GM12878 (cell line): Measurements from ENCODE around the gene DHRS12. TPM values are rescaled to one million over a fixed set of nuclear protein-coding genes. Genes with fewer than 3 reads are reported as not detected.

Experiments
- KAT2A ChIP-seq: conservative IDR thresholded peaks from 2 replicates; pipeline ENCODE4 v1.6.1; 2011; ENCODE audit warnings: low read depth, low read length; ENCODE audit not compliant: control insufficient read depth
- MTA3 ChIP-seq: IDR thresholded peaks from 2 replicates; pipeline ENCODE4 v1.6.1; 2012; ENCODE audit warnings: low read length, inconsistent platforms, borderline replicate concordance
- SPI1 ChIP-seq: IDR thresholded peaks from 2 replicates; pipeline ENCODE4 v1.6.1; 2011; ENCODE audit warnings: low read depth, mild to moderate bottlenecking, low read length, moderate library complexity, borderline replicate concordance; ENCODE audit not compliant: insufficient read depth
- STAT3 ChIP-seq: IDR thresholded peaks from 2 replicates; pipeline ENCODE4 v1.6.1; 2011; ENCODE audit warnings: low read depth, low read length, improper control_type of control experiment
- TCF7 ChIP-seq: IDR thresholded peaks from 2 replicates; pipeline ENCODE4 v1.6.1; 2014; ENCODE audit warnings: antibody characterized with exemption, borderline replicate concordance
- polyA plus RNA-seq, 11 experiments: library from polyadenylated mRNA; depleted of rRNA in 4 of 11; unstranded in 6 of 11; stranded (reverse) in 5 of 11; fragments of >200 nt; fragmentation: Nextera tagmentation in 4 of 11; fragmentation: Illumina TruSeq in 1 of 11; extraction: Ambion mirVana in 4 of 11; extraction: Trizol in 1 of 11; gene quantifications; 1 replicate in 1 of 11; 2 replicates in 10 of 11; pipeline versions ENCODE4 v1.2.1 to v1.2.3, GENCODE V29; 2011 to 2016; ENCODE audit warnings: inconsistent platforms in 2 of 11, missing spikeins in 2 of 11, low read depth in 1 of 11
- total RNA-seq, 4 experiments: library from RNA; depleted of rRNA in 3 of 4; stranded (reverse); fragments of >200 nt in 3 of 4; fragmentation: Illumina TruSeq in 1 of 4; extraction: Trizol in 1 of 4; gene quantifications; 2 replicates each; pipeline versions ENCODE4 v1.2.1 to v1.2.3, GENCODE V29; 2013 to 2021
- TF ChIP-seq, protein P1 (sequence below): fragments of 450-650 bp; IDR thresholded peaks from 2 replicates; pipeline ENCODE4 v1.6.1; 2016; ENCODE audit warnings: mild to moderate bottlenecking, moderate library complexity, borderline replicate concordance
- TF ChIP-seq, protein P2 (sequence below): IDR thresholded peaks from 2 replicates; pipeline ENCODE4 v1.6.1; 2011; ENCODE audit warnings: borderline replicate concordance, low read depth, mild to moderate bottlenecking, moderate library complexity, low read length; ENCODE audit not compliant: insufficient read depth, poor library complexity, severe bottlenecking
- TF ChIP-seq, protein P3 (sequence below): fragments of 450-650 bp; conservative IDR thresholded peaks from 2 replicates; pipeline ENCODE4 v1.6.1; 2017; ENCODE audit warnings: mild to moderate bottlenecking, moderate library complexity

Gene DHRS12
- total and polyA plus RNA-seq, 10 of the 15 experiments (the other 5 are each of a cell fraction or from before 2014, with no cell fraction given), result 2.9 to 11.3 (median 8.2) TPM

DNA sequence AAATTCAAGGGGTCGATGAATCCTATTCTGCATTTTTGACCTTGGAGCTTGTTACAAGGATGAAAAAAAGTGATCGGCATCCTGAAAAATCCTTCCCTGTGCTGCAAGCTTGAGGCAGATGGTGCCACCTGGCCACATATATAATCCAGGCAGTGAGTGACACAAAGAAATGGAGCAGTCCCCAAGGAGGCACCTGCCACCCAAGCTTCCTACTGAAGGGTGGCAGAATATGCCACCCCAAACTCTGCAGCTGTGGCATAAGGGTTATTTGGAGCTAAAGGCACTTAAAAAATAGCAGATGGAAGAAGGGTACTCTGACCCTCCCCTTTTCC is 25.6 kb upstream of the DHRS12 start (continued):
- TF ChIP-seq, protein P1, sequence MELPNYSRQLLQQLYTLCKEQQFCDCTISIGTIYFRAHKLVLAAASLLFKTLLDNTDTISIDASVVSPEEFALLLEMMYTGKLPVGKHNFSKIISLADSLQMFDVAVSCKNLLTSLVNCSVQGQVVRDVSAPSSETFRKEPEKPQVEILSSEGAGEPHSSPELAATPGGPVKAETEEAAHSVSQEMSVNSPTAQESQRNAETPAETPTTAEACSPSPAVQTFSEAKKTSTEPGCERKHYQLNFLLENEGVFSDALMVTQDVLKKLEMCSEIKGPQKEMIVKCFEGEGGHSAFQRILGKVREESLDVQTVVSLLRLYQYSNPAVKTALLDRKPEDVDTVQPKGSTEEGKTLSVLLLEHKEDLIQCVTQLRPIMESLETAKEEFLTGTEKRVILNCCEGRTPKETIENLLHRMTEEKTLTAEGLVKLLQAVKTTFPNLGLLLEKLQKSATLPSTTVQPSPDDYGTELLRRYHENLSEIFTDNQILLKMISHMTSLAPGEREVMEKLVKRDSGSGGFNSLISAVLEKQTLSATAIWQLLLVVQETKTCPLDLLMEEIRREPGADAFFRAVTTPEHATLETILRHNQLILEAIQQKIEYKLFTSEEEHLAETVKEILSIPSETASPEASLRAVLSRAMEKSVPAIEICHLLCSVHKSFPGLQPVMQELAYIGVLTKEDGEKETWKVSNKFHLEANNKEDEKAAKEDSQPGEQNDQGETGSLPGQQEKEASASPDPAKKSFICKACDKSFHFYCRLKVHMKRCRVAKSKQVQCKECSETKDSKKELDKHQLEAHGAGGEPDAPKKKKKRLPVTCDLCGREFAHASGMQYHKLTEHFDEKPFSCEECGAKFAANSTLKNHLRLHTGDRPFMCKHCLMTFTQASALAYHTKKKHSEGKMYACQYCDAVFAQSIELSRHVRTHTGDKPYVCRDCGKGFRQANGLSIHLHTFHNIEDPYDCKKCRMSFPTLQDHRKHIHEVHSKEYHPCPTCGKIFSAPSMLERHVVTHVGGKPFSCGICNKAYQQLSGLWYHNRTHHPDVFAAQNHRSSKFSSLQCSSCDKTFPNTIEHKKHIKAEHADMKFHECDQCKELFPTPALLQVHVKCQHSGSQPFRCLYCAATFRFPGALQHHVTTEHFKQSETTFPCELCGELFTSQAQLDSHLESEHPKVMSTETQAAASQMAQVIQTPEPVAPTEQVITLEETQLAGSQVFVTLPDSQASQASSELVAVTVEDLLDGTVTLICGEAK, result no peak
- TF ChIP-seq STAT3 (no peak), MTA3 (no peak), SPI1 (no peak), KAT2A (no peak), TCF7 (no peak)
- TF ChIP-seq, protein P2, sequence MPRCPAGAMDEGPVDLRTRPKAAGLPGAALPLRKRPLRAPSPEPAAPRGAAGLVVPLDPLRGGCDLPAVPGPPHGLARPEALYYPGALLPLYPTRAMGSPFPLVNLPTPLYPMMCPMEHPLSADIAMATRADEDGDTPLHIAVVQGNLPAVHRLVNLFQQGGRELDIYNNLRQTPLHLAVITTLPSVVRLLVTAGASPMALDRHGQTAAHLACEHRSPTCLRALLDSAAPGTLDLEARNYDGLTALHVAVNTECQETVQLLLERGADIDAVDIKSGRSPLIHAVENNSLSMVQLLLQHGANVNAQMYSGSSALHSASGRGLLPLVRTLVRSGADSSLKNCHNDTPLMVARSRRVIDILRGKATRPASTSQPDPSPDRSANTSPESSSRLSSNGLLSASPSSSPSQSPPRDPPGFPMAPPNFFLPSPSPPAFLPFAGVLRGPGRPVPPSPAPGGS, result no peak
- TF ChIP-seq, protein P3, sequence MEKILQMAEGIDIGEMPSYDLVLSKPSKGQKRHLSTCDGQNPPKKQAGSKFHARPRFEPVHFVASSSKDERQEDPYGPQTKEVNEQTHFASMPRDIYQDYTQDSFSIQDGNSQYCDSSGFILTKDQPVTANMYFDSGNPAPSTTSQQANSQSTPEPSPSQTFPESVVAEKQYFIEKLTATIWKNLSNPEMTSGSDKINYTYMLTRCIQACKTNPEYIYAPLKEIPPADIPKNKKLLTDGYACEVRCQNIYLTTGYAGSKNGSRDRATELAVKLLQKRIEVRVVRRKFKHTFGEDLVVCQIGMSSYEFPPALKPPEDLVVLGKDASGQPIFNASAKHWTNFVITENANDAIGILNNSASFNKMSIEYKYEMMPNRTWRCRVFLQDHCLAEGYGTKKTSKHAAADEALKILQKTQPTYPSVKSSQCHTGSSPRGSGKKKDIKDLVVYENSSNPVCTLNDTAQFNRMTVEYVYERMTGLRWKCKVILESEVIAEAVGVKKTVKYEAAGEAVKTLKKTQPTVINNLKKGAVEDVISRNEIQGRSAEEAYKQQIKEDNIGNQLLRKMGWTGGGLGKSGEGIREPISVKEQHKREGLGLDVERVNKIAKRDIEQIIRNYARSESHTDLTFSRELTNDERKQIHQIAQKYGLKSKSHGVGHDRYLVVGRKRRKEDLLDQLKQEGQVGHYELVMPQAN, result no peak
